HPDE6-E6E7 (cell line): ENCODE results near the gene RABEP1.
"Not testable (repeated sequence)": the region's sequence is repeated elsewhere in the genome, so short reads cannot be mapped to it uniquely, and the experiment has no call there.

ENCODE experiments used
- DNase-seq: peaks from one replicate; pipeline ENCODE4 v3.0.0; 2011; ENCODE audit warnings: missing footprints; ENCODE audit errors: extremely low spot score

RABEP1 gene

GRCh38 chr17:5422505-5422904 is 140.4 kb downstream of the RABEP1 start:
- DNase-seq = peak; percentile 82

- no peak for DNase-seq
Observed at GRCh38 chr17:5424909-5425308, 142.8 kb downstream of the RABEP1 start.

GRCh38 chr17:5425826-5426225 is 143.7 kb downstream of the RABEP1 start:
- no peak for DNase-seq

- DNase-seq = no peak
Observed at GRCh38 chr17:5429191-5429887, 147.3 kb downstream of the RABEP1 start.

GRCh38 chr17:5430413-5430999 is 148.4 kb downstream of the RABEP1 start:
- DNase-seq = no peak

- not testable (repeated sequence) for DNase-seq
Observed at GRCh38 chr17:5431234-5431633, 149.2 kb downstream of the RABEP1 start.

GRCh38 chr17:5431949-5432556 is 150.0 kb downstream of the RABEP1 start:
- peak; percentile 79 for DNase-seq

- no peak for DNase-seq
Observed at GRCh38 chr17:5434984-5435383, 152.9 kb downstream of the RABEP1 start.
